Measurements from ENCODE around the gene HOXB1.

HOXB1 gene

DNA sequence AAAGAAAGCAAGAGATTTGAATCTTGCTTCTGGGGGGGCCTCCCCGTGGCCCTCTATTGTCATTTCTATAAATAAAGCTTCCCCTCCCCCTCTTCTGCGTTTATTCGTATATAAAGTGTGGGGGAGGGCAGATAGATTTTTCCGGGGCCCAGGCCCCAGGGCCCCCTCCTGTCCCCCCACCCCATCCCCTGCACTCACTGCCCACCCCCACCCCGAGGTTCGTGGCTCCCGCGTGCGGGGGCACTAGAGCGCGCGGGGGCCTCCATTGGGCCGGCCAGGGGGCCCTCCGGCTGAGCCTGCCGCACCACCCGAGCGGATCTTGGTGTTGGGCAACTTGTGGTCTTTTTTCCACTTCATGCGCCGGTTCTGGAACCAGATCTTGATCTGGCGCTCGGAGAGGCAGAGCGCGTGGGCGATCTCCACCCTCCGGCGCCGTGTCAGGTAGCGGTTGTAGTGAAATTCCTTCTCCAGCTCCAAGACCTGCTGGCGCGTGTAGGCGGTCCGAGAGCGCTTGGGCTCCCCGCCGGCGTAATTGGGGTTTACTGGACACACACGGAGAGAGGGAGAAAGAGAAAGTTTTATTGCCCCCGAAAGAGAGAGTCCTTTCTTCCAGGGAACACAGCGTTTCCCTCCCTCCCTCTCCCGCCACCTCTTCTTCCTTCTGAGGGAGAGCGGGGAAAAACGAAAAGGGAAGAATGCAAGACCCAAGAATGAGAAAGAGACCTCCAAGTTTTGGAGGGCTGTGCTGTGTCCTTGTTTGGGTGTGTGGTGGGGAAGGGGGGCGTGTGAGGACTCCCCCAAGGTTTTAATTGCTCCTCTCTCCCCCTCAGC lies 45.9 kb upstream of the HOXB1 start:
- TF ChIP-seq, protein P1, sequence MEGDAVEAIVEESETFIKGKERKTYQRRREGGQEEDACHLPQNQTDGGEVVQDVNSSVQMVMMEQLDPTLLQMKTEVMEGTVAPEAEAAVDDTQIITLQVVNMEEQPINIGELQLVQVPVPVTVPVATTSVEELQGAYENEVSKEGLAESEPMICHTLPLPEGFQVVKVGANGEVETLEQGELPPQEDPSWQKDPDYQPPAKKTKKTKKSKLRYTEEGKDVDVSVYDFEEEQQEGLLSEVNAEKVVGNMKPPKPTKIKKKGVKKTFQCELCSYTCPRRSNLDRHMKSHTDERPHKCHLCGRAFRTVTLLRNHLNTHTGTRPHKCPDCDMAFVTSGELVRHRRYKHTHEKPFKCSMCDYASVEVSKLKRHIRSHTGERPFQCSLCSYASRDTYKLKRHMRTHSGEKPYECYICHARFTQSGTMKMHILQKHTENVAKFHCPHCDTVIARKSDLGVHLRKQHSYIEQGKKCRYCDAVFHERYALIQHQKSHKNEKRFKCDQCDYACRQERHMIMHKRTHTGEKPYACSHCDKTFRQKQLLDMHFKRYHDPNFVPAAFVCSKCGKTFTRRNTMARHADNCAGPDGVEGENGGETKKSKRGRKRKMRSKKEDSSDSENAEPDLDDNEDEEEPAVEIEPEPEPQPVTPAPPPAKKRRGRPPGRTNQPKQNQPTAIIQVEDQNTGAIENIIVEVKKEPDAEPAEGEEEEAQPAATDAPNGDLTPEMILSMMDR (IDR thresholded peaks at IDR 0.05; ENCODE audit: extremely low read depth, insufficient read depth, missing control alignments): no peak
- in situ Hi-C loops (cut with MboI; ENCODE audit: low pct_unique_long_range_greater_than_20kb, low sequenced_read_pairs, unreplicated experiment): no loop called here
- DNase-seq (ENCODE audit: low spot score): no peak

DNA sequence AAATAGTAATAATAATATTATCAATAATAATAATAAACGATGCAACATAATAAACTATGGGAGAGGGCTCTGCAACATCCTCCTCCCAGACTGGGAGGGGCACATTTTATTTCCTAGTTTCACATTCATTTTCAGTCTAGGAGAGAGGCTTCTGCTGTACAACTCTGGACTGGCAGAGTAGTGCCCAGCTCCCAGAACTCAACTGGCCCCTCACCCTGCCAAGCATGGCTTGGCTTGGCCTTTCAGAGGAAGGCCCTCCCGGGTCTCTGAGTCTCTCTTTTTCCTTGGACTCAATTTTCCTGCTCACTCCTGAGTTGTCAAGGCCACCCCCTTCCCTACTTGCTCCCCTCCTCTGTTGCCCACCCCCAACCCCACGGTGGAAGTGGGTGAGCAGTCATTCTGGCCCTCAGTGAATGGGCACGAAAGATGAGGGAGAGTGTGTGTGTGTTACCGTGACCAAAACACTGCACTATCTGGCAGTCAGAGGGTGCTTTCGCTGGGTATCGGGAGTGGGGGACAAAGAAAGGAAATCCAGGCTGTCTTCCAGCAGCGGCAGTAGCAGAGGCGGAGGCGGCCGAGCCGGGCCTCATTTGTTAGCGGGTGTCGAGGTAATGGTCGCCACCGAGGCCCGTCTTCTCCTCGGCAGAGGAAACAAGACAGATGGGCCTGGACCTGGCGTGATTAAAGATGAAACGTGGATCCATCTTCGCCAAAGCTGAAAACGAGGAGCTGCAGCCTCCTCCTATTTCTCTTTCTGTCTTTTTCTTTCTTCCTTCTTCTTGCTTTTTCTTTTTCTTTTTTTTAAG lies 45.1 kb upstream of the HOXB1 start:
- DNase-seq (ENCODE audit: low spot score): no peak
- in situ Hi-C loops (cut with MboI; ENCODE audit: low pct_unique_long_range_greater_than_20kb, low sequenced_read_pairs, unreplicated experiment): no loop called here
- TF ChIP-seq, protein P1 (IDR thresholded peaks at IDR 0.05; ENCODE audit: extremely low read depth, insufficient read depth, missing control alignments): no peak

DNA sequence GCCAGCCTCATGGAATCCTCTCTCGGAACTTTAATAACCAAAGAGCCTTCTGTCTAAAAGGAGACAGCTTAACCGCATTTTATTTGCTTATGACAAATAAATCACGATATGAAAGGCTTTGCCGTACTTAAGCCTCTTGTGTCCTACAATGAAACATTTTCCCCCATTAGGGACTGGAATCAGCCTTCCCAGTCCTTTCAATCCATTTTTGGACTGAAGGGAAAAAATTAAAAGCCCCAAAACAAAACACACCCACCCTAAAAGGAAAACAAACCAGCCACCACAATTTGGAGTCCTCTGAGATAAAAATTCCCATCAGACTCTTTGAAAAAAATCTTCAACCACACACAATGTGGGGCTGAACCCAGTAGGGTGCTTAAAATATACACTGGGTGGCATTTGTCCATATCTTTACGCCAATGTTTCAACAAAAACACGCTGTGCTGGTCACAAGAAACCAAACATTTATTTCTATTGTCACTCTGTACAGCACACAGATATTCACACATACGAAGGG lies 44.3 kb upstream of the HOXB1 start:
- in situ Hi-C loops (cut with MboI; ENCODE audit: low pct_unique_long_range_greater_than_20kb, low sequenced_read_pairs, unreplicated experiment): no loop called here
- no peak for DNase-seq (ENCODE audit: low spot score)

DNA sequence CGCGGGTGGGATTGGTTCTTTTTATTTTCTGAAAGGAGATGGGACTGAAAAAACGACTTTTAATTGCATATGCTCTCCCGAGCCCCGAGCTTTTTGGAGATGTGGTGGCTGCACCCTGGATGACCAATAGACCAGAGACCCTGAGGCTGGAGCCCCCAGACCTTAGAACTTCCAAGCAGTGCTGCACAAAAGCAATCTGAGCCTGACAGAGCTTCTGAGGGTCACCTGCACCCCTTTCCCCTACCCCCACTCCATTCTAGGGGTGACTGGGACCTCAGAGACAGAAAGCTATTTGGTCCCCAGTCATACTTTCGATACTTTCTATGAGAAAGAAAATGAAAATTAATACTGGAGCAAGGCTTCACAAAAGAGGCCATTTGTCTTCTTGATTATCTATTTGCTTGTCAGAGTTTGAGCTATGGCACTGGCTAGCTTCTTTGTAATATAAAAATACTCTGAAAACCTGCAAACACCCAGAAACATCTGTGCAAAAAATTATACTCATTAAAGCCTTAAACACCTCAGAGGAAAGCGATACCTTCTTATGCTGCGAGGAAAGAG lies 43.8 kb upstream of the HOXB1 start:
- TF ChIP-seq, protein P1 (IDR thresholded peaks at IDR 0.05; ENCODE audit: extremely low read depth, insufficient read depth, missing control alignments): no peak
- in situ Hi-C loops (cut with MboI; ENCODE audit: low pct_unique_long_range_greater_than_20kb, low sequenced_read_pairs, unreplicated experiment): no loop called here
- no peak for DNase-seq (ENCODE audit: low spot score)

More for the DNA sequence above, 44.3 kb upstream of the HOXB1 start:
- TF ChIP-seq, protein P1 (IDR thresholded peaks at IDR 0.05; ENCODE audit: extremely low read depth, insufficient read depth, missing control alignments): no peak

DNA sequence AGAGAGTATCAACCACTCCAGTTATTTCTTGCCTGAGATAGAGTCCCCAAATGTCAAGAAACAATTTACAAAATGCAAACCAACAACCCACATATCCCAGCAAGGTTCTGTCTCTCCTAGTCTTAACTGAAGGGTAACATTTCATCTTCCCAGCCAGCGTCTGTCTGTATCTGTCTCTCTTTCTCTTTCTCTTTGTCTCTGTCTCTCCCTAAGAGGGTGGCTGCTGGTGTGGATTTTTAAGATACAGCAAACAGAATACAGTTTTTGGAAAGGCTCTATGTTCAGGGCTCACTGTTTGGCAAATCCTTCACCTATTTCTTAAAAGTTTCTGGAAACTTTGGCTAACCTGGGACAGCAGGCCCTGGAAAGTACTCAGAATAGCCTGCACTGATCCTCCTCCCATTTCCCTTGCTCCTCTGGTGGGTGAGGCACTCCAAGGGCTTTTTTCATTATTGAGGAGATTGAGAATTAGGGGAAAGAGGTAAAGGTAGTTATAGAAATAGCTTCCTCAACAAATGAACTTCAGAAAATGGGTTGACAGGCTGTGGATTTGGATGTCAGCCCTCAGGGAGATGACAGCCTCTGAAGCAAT lies 41.1 kb upstream of the HOXB1 start:
- DNase-seq (ENCODE audit: low spot score): no peak
- in situ Hi-C loops (cut with MboI; ENCODE audit: low pct_unique_long_range_greater_than_20kb, low sequenced_read_pairs, unreplicated experiment): no loop called here
- TF ChIP-seq, protein P1 (IDR thresholded peaks at IDR 0.05; ENCODE audit: extremely low read depth, insufficient read depth, missing control alignments): no peak

All from GM13977 (cell line).